Measurements from ENCODE around the gene KRT76.
"Not testable (repeated sequence)": the region's sequence is repeated elsewhere in the genome, so short reads cannot be mapped to it uniquely, and the experiment has no call there.

Gene KRT76

DNA sequence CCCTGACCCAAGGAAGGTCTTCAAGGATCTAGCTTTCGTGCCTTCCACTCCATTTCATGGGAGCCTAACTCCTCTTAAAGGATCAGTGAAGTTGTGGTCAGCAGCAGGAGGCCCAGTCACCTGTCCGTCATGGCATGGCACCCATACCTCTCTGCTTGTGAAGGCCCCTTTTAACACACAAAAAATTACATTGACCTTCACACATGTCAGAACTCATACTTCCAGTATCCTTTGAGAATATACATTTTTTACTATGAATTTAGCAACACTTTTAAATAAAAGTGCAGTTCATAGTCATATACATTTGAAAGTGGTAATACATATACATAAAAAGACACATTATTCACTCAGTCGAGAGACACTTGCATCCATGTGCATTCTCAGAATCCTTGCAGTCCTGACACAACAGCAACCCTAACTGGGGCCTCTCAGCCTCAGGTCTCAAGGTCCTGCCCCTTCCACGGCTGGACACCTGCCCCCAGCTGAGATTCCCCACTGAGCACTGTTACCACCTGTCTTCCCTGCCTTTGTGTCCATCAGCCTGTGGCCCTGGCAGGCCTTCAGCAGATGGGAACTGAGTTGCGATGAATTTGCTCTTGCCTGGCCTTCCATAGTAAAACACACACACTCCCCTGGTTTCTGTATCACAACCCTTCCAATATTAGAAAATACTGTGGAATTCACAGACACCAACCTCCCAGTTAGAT is 22.5 kb upstream of the KRT76 start:
- no peak for DNase-seq (ENCODE audit: low read depth, low spot score)
- H3K4me3 ChIP-seq (ENCODE audit: low read length): no peak overlapping the region

GRCh38 chr12:52798671-52799504 is 21.7 kb upstream of the KRT76 start:
- DNase-seq (ENCODE audit: low read depth, low spot score): no peak
- H3K4me3 ChIP-seq (ENCODE audit: low read length): no peak overlapping the region

- no peak for DNase-seq (ENCODE audit: low read depth, low spot score)
These were observed 21.0 kb upstream of the KRT76 start for GRCh38 chr12:52798003-52798670.

GRCh38 chr12:52797529-52797894 is 20.4 kb upstream of the KRT76 start:
- no peak overlapping the region for H3K4me3 ChIP-seq (ENCODE audit: low read length)
- DNase-seq (ENCODE audit: low read depth, low spot score): no peak

More at GRCh38 chr12:52798003-52798670, 21.0 kb upstream of the KRT76 start:
- H3K4me3 ChIP-seq (ENCODE audit: low read length): no peak overlapping the region

GRCh38 chr12:52796839-52797528 is 19.8 kb upstream of the KRT76 start:
- H3K4me3 ChIP-seq (ENCODE audit: low read length): no peak overlapping the region
- DNase-seq (ENCODE audit: low read depth, low spot score): no peak

DNA sequence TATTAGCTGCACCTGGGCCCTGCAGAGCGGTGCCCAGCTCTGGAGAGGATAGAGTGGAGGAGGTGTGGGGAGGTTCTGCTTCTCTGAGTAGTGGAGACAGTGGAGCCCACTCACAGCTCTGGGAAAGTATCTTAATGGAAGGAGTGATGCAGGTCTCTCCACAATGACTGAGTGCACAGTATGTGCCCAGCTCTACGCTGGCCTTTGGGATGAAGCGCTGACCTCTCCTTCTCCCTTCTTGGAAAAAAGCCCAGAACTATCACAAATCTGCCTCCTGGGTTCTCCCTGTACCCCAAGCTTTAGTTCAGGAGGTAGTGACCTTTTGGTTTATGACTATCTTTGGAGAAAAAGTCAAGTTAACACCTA is 19.3 kb upstream of the KRT76 start:
- DNase-seq (ENCODE audit: low read depth, low spot score): no peak
- no peak overlapping the region for H3K4me3 ChIP-seq (ENCODE audit: low read length)

DNA sequence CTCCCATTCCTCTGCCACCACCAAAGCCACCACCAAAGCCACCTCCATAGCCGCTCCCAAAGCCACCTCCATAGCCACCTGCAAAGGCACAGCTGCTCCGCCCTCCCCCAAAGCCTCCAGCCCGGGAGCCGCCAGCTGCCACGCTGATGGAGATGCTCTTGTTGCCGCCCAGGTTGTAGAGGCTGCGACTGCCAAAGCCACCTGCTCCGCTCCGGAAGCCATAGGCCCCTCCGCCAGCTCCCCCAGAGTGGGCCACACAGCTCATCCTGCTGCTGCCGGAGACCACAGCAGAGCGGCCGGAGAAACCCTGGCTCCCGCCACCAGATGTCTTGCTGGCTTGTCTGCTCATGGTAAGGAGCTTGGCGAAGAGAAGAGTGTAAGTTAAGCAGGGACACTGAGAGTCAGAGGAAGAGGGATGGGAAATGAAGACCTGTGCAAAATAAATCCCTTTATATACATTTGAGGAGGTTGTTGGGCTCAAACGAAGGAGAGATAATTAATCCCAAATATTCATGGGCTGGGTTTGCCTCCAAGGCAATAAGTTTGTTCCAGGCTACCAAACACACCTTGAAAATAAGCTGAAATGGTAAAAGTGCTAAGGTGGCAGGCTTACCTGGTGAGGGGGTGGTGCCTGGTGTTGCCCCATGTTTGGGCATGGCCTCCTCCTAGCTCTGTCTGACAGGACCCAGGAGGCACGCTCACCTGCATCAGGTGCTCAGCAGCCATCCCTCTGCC is 18.7 kb upstream of the KRT76 start, which contains the start of gene KRT3:
Gene KRT3 (minus strand): TSS at position 424 of the 735 bp plus-strand sequence. CDS start 75 bp downstream, at position 349.
- DNase-seq (ENCODE audit: low read depth, low spot score): no peak
- H3K4me3 ChIP-seq (ENCODE audit: low read length): no peak within 1 kb of the TSS

DNA sequence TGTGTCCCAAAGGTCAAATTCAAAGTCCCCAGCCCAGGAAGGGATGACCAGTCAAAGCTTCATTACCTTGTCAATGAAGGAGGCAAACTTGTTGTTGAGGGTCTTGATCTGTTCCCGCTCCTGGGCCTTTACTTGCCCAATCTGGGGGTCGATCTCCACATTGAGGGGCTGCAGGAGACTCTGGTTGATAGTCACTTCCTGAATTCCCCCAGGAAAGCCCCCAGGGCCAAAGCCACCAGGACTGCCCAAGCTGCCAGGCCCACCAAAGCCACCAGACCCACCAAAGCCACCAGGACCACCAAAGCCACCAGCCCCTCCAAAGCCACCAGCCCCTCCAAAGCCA is 18.2 kb upstream of the KRT76 start:
- DNase-seq (ENCODE audit: low read depth, low spot score): not testable (repeated sequence)

DNA sequence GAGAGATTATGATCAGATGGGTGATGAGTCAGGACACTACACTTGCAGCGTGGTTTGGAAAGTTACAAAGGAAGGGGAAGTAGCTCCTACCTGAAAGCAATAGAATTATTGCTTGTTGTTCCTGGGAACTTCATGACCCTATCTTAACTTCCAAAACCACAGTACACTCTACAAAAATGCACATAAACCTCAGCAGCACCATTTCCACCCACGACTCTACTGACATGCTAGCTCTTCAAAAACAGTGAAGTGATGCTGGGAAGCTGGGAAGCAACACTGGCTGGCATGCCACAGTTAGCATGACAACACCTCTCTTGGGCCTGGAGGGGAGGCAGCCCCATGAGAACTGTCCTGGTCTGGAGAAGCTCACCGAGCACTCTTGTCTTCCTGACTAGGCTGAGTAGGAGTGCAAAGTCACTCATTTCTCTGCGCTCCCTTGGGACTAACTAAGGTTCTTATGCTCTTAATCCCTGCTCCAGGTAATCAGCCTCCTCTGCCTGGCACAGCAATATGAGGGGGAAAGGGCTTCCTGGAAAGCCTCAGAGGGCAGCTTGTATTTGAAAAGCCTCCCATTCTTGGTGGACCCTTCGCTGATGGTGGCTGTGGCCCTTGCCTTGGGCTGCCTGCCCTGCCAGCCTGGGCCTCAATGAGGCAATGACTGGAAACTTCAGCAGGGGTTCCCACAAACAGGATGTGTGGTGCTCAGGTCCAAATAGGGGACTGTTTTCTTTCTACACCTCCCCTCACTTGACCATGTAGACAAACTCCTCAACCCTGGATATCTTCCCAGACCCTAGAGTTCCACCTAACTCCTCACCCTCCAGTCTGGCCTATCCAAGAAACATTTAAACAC is 17.6 kb upstream of the KRT76 start:
- H3K4me3 ChIP-seq (ENCODE audit: low read length): no peak overlapping the region
- DNase-seq (ENCODE audit: low read depth, low spot score): no peak

More for the DNA sequence above, 18.2 kb upstream of the KRT76 start:
- not testable (repeated sequence) for H3K4me3 ChIP-seq (ENCODE audit: low read length)

GRCh38 chr12:52792185-52793029 is 15.3 kb upstream of the KRT76 start:
- no peak for DNase-seq (ENCODE audit: low read depth, low spot score)

DNA sequence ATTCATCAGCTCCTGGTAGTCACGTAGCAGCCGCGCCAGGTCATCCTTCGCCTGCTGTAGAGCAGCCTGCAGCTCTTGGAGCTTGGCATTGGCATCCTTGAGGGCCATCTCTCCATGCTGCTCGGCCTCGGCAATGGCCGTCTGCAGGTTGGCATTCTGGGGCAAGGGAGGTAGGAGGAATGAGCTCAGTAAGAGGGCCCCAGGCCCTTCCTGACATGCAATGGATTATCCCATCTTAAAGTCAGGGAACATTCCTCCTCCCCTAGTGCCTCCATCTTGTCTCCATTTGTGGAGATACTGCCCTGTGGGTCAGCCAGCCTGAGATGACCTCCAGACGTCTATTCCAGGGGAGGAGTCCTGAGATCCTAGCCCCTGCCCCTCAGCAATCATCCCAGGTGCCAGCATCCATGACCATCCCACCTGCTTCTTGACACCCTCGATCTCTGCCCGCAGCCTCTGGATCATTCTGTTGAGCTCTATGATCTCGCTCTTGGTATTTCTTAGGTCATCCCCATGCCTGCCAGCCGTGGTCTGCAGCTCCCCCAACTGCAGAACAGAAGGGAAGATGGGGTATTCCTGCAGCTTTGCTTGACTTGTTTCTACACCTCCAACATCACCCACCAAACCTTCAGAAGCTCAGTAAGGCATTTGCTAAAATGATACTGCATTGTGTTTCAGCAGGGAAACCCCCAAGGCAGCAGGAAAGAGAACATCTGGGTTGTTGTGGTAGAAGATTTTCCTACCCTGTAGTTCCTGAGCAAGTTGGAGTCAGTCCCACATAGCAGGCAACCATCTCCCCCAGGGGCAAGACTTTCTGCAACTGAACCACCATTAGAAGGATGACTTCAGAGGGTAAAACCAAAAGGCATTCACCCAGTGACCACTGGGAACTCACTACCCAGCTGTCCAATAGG is 14.4 kb upstream of the KRT76 start:
- no peak for DNase-seq (ENCODE audit: low read depth, low spot score)

More at GRCh38 chr12:52792185-52793029, 15.3 kb upstream of the KRT76 start:
- H3K4me3 ChIP-seq (ENCODE audit: low read length): no peak overlapping the region

GRCh38 chr12:52790427-52791270 is 13.5 kb upstream of the KRT76 start:
- no peak for DNase-seq (ENCODE audit: low read depth, low spot score)
- no peak overlapping the region for H3K4me3 ChIP-seq (ENCODE audit: low read length)

More for the DNA sequence above, 14.4 kb upstream of the KRT76 start:
- H3K4me3 ChIP-seq (ENCODE audit: low read length): no peak overlapping the region

DNA sequence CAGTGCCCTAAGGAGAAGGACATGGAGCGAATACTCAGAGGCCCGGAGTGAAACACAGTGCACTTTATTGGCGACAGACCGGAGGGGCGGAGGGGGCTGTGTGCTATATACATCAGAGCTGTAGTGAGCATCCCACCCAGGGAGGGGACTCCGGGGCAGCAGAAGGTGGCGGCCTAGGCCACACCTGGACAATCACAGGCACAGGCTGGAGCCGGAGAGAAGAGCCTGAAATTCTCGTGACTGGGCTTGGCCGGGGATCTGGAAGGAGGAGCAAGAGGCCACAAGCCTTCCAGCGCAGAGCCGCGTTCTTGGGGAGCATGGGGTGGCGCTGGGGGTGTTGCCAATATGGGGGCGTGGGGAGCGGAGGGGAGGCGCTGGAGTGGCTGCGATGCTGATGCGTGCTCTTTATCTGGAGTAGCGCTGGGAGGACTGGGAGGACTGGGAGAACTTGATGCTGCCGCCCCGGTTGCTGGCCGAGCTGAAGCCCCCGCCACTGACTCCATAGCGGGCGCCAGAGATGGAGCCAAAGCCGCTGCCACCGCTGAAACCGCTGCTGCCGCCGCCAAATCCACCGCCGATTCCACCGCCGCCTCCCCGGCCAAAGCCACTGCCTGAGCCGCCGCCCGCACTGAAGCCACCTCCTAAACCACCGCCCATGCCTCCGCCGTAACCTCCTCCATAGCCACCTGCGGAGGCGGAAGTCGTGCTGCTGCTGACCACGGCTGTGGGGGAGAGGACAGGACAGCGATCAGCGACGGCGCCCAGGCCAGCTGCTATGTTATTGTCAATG is 12.7 kb upstream of the KRT76 start:
- H3K4me3 ChIP-seq (ENCODE audit: low read length): no peak overlapping the region
- no peak for DNase-seq (ENCODE audit: low read depth, low spot score)

DNA sequence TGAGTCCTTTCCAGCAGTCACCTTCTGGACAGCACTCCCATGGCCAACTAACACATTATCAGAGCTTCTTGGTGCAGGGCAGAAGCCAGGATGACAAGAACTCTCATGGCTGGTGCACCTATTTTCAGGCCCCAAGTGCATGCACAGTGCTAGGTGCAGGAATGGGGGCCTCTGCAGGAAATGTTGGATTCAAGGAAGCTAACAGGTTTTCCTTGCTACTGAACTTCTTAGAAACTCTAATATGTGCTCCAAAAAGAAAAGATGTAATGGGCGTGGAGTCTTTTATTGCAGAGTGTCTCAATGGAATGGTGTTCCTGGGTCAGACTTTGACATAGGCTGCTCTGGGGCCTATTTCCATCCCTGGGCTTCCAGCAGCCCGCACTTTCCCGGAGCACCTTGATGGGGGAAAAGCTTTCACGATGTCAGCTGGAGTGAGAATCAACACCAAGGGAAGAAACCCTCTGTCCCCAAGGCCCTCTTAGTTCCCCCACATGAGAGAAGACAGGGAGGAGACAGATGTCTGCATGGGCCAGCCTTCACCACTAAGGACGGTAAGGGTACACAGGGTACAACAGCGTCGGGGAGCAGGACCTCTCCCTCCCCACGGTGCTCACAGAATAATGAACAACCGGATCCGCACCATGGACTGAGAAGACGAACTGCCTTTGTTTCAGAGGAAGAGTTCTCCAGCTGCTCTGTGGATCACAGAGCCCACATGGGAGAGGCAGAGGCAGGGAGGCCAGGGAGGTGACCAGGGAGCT is 11.9 kb upstream of the KRT76 start:
- no peak for DNase-seq (ENCODE audit: low read depth, low spot score)
- H3K4me3 ChIP-seq (ENCODE audit: low read length): no peak overlapping the region
